Peyer's patch (tissue), 4 donors: ENCODE results near the gene DPF1. TPM values are rescaled to one million over a fixed set of nuclear protein-coding genes. Genes with fewer than 3 reads are reported as not detected.

Experiments
- DNase-seq, 3 donors: peaks; one replicate each; pipeline ENCODE4 v3.0.0-alpha.2; 2017 to 2019
- H3K27ac ChIP-seq, 4 donors: fragments of 200-600 bp; sonication (generic); one replicate each; pipeline ENCODE4 v1.5.1; 2016 to 2019
- H3K27me3 ChIP-seq, 2 donors: fragments of 200-600 bp; sonication (generic); one replicate each; pipeline ENCODE4 v1.5.1; 2019
- H3K36me3 ChIP-seq, 3 donors: fragments of 200-600 bp; sonication (generic); one replicate each; pipeline ENCODE4 v1.5.1; 2016 to 2019
- H3K4me1 ChIP-seq, 4 donors: fragments of 200-600 bp; sonication (generic); one replicate each; pipeline ENCODE4 v1.5.1; 2016 to 2019
- H3K4me3 ChIP-seq, 4 donors: fragments of 200-600 bp; sonication (generic); 1 replicate in 3 of 4; 2 replicates in 1 of 4; pipeline ENCODE4 v1.5.1; 2016 to 2019; ENCODE audit warnings: mild to moderate bottlenecking in 1 of 4
- H3K9me3 ChIP-seq, 4 donors: fragments of 200-600 bp; sonication (generic); one replicate each; pipeline ENCODE4 v1.5.1; 2016 to 2019; ENCODE audit warnings: mild to moderate bottlenecking in 1 of 4
- POLR2A ChIP-seq, 2 donors: fragments of 450-650 bp; IDR thresholded peaks; one replicate each; pipeline ENCODE4 v1.5.1; 2017; ENCODE audit warnings: antibody characterized with exemption in 2 of 2, mild to moderate bottlenecking in 2 of 2, moderate library complexity in 2 of 2
- total RNA-seq, 4 donors: library from RNA; depleted of rRNA; stranded (reverse); fragments of >200 nt; gene quantifications; one replicate each; pipeline ENCODE4 v1.1.0, GENCODE V29; 2016
- TF ChIP-seq, protein P1 (sequence below), 6 experiments: fragments of 450-650 bp in 4 of 6; fragments of 200-600 bp in 2 of 6; sonication (generic) in 1 of 6; IDR thresholded peaks; one replicate each; pipeline ENCODE4 v1.5.1; 2017 to 2019; ENCODE audit warnings: antibody characterized with exemption in 6 of 6, mild to moderate bottlenecking in 3 of 6, moderate library complexity in 1 of 6

DPF1 gene
- total RNA-seq, 4 donors from 2014 or later = not detected

DNA sequence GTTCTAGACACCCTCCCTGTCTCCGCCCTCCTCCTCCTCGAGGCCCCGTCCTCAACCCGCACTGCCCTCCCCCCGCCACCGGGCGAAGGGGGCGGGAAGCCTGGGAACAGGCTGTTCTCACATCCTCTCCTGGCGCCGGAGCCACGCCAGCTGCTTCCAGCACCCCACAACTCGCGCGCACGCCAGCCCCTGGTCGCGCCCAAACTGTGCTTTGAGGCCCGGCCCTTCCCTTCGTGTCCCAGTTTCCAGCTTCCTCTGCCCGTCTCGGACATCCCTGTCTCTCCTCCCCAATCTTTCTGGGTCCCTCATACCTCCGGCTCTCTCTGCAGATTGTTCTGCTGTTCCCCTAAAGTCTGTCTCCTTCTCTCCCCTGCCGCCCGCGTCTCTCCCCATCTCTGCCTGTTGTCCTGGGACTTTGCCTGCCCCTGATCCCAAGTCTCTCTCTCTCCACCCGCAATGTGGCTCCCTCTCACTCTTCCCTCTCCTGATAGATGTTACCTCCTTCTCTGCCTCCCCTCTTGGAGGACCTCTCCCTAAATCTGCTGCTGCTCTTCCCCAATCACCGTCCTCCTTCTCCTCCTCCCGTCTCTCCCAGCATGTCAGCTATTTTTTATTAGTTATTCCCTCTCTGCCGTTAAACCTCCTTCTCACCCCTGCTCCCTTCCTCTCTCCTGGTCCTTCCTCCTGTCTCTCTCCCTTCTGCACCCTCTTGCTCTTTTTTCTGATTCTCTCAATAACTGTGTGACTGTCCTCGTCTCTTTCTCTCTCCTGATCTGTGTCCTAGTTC, 14.2 kb downstream of the DPF1 start:
- H3K4me3 ChIP-seq = peak overlapping the region in 1 of 4 donors; percentile 28
- peaks cover 0 to 11% of the 10 kb centered on the region in 2 donors for H3K27me3 ChIP-seq
- H3K36me3 ChIP-seq = peaks cover 0 to 20% (median 0%) of the 10 kb centered on the region in 3 donors
- no peak for TF ChIP-seq POLR2A (IDR thresholded peaks at IDR 0.05)
- TF ChIP-seq, protein P1, sequence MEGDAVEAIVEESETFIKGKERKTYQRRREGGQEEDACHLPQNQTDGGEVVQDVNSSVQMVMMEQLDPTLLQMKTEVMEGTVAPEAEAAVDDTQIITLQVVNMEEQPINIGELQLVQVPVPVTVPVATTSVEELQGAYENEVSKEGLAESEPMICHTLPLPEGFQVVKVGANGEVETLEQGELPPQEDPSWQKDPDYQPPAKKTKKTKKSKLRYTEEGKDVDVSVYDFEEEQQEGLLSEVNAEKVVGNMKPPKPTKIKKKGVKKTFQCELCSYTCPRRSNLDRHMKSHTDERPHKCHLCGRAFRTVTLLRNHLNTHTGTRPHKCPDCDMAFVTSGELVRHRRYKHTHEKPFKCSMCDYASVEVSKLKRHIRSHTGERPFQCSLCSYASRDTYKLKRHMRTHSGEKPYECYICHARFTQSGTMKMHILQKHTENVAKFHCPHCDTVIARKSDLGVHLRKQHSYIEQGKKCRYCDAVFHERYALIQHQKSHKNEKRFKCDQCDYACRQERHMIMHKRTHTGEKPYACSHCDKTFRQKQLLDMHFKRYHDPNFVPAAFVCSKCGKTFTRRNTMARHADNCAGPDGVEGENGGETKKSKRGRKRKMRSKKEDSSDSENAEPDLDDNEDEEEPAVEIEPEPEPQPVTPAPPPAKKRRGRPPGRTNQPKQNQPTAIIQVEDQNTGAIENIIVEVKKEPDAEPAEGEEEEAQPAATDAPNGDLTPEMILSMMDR (IDR thresholded peaks at IDR 0.05) = no peak
- DNase-seq = peak; percentile 25 to 68 (median 57)
- no peaks in the 10 kb centered on the region for H3K9me3 ChIP-seq
- peak overlapping the region; percentile 5 to 74 (median 30) for H3K27ac ChIP-seq
- peaks cover 0 to 31% (median 0%) of the 10 kb centered on the region in 4 donors for H3K4me1 ChIP-seq

DNA sequence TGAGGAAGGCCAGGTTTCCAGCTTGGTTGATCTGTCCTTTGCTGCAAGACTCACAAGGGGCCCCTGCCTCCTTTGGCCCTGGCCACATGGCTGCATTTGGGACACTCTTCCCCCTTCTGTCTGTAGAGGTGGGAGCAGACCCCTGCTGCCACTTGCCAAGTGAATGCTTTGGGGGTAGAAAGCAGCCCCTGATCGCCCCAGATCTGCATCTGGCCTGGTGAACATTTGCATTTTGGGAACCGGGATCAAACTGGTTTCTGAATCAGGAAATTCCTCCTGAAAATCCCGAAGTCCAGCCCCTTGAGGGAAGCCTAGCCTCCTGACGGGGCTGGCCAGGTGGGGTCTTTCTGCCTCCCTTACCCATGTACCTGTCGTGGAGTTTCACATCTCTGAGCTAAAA, 14.9 kb downstream of the DPF1 start:
- H3K4me1 ChIP-seq = peaks cover 0 to 31% (median 0%) of the 10 kb centered on the region in 4 donors
- peak overlapping the region in 1 of 4 donors; percentile 74 for H3K27ac ChIP-seq
- H3K27me3 ChIP-seq = peaks cover 0 to 11% of the 10 kb centered on the region in 2 donors
- peak overlapping the region in 1 of 4 donors; percentile 28 for H3K4me3 ChIP-seq
- TF ChIP-seq POLR2A (IDR thresholded peaks at IDR 0.05) = no peak
- TF ChIP-seq, protein P1 (IDR thresholded peaks at IDR 0.05) = no peak
- peaks cover 0 to 27% (median 0%) of the 10 kb centered on the region in 3 donors for H3K36me3 ChIP-seq
- no peak for DNase-seq
- H3K9me3 ChIP-seq = no peaks in the 10 kb centered on the region

DNA sequence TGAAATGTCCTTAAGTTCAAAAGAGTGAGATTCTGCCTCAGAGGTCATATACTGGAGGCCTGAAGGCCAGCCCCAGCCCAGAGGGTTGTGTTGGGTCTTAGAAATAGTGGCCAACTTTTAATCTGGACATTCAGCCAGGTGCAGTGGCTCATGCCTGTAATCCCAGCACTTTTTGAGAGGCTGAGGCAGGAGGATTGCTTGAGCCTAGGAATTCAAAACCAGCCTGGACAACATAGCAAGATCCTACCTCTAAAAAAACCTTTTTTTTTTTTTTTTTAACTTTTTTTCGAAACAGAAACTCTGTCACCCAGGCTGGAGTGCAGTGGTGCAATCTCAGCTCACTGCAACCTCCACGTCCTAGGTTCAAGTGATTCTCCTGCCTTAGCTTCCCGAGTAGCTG, 15.5 kb downstream of the DPF1 start:
- H3K4me1 ChIP-seq = peaks cover 0 to 31% (median 0%) of the 10 kb centered on the region in 4 donors
- no peak for DNase-seq
- no peak overlapping the region for H3K27ac ChIP-seq
- TF ChIP-seq, protein P1 (IDR thresholded peaks at IDR 0.05) = no peak
- no peak for TF ChIP-seq POLR2A (IDR thresholded peaks at IDR 0.05)
- H3K27me3 ChIP-seq = peaks cover 0 to 11% of the 10 kb centered on the region in 2 donors
- no peak overlapping the region for H3K4me3 ChIP-seq
- no peaks in the 10 kb centered on the region for H3K9me3 ChIP-seq
- peaks cover 0 to 33% (median 0%) of the 10 kb centered on the region in 3 donors for H3K36me3 ChIP-seq

DNA sequence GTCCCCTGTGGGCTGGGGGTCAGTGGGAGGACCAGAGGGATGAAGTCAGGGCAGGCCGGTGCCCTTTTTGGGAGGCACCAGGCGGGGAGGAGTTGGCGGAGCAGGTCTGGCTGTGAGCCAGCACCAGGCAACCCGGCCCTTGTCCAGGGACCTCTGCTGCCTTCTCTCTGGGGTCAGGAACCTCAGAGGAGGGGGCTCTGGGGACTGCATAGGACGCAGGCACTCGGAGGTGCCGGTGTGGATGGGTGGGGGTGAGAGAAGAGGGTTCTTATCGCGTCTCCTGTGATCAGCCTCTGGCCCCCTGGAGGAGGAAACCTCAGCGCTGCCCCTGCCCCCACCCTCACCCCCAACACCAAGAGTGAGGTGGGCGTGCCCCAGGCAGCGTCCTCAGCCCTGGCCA, 16.5 kb downstream of the DPF1 start:
- Histone ChIP-seq H3K27me3 (peaks cover 0 to 11% of the 10 kb centered on the region in 2 donors), H3K36me3 (peaks cover 0 to 43% (median 0%) of the 10 kb centered on the region in 3 donors), H3K9me3 (no peaks in the 10 kb centered on the region), H3K4me1 (peaks cover 0 to 31% (median 0%) of the 10 kb centered on the region in 4 donors), H3K4me3 (no peak overlapping the region), H3K27ac (no peak overlapping the region)
- DNase-seq = no peak
- TF ChIP-seq POLR2A (IDR thresholded peaks at IDR 0.05) = no peak
- TF ChIP-seq, protein P1 (IDR thresholded peaks at IDR 0.05) = no peak

DNA sequence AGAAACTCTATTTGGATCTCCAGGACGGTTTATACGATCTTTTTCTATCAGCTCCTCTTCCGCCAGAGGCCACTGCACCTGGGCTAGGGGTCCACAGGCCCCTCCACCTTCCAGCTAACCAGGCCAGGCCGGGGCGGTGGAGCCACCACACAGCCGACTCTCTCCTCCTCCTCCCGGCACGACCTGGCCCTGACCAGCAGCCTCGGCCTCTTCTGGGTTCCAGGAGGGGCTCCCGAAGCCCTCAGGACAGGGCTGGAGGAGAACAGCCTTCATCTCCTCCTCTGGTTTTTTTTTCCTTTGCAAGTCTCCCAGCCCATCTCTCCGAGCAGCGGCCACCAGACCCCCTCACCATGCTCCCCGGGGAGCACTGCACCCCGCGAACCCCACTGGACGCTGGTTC, 17.1 kb downstream of the DPF1 start:
- no peak for DNase-seq
- peaks cover 0 to 49% (median 0%) of the 10 kb centered on the region in 3 donors for H3K36me3 ChIP-seq
- no peak for TF ChIP-seq POLR2A (IDR thresholded peaks at IDR 0.05)
- TF ChIP-seq, protein P1 (IDR thresholded peaks at IDR 0.05) = no peak
- peaks cover 0 to 31% (median 0%) of the 10 kb centered on the region in 4 donors for H3K4me1 ChIP-seq
- H3K9me3 ChIP-seq = no peaks in the 10 kb centered on the region
- H3K27me3 ChIP-seq = peaks cover 0 to 11% of the 10 kb centered on the region in 2 donors
- H3K4me3 ChIP-seq = no peak overlapping the region
- no peak overlapping the region for H3K27ac ChIP-seq
